IgD-negative memory B cell (primary cell): ENCODE measurements around the gene TCP11. TPM values are rescaled to one million over a fixed set of nuclear protein-coding genes. Genes with fewer than 3 reads are reported as not detected.

Experiments
- H3K27ac Mint-ChIP-seq, 3 donors: one replicate each; pipeline ENCODE4 v1.8.0; 2020 to 2022; ENCODE audit warnings: mild to moderate bottlenecking in 3 of 3, mixed read lengths in 3 of 3, moderate library complexity in 1 of 3
- H3K27me3 Mint-ChIP-seq: one replicate; pipeline ENCODE4 v1.8.0; 2021; ENCODE audit warnings: mixed read lengths
- H3K36me3 Mint-ChIP-seq: one replicate; pipeline ENCODE4 v1.8.0; 2020; ENCODE audit warnings: mild to moderate bottlenecking, mixed read lengths
- H3K4me1 Mint-ChIP-seq, 3 donors: one replicate each; pipeline ENCODE4 v1.8.0; 2020 to 2022; ENCODE audit warnings: mixed read lengths in 3 of 3, mild to moderate bottlenecking in 1 of 3
- H3K4me3 Mint-ChIP-seq, 4 donors: one replicate each; pipeline ENCODE4 v1.8.0; 2020 to 2022; ENCODE audit warnings: mild to moderate bottlenecking in 4 of 4, mixed read lengths in 4 of 4, moderate library complexity in 3 of 4
- H3K9me3 Mint-ChIP-seq, 3 donors: one replicate each; pipeline ENCODE4 v1.8.0; 2020 to 2021; ENCODE audit warnings: mixed read lengths in 3 of 3, mild to moderate bottlenecking in 1 of 3
- polyA plus RNA-seq: library from polyadenylated mRNA; unstranded; fragments of 300-500 nt; fragmentation: Illumina TruSeq; gene quantifications from one replicate; pipeline ENCODE4 v1.2.3, GENCODE V29; 2021

The TCP11 gene
- polyA plus RNA-seq, 1 donor from 2014 or later, result not detected

DNA sequence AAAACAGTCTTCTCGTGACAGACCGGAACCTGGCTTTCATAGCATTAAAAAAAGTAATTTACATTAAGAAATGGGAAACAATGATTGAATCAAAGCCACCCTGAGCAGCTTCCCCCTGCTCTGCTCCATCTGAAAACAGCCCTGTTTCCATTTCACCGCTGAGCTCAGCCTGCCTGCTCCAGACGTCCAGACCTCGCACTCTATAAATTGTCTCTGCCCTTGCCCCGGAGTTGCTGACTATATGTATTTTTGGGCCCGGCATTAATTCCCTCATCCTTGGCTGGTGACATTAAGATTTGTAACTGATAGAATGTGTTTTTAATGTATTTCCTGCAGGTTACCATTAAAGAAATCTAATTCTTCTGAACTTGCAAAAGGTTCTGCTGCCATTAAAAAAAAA lies 22.7 kb upstream of the TCP11 start:
- H3K27me3 Mint-ChIP-seq, result peaks cover 7% of the 10 kb centered on the region
- no peaks in the 10 kb centered on the region for H3K9me3 Mint-ChIP-seq
- H3K27ac Mint-ChIP-seq, result no peak overlapping the region
- no peaks in the 10 kb centered on the region for H3K4me1 Mint-ChIP-seq
- H3K4me3 Mint-ChIP-seq, result no peak overlapping the region
- no peaks in the 10 kb centered on the region for H3K36me3 Mint-ChIP-seq

DNA sequence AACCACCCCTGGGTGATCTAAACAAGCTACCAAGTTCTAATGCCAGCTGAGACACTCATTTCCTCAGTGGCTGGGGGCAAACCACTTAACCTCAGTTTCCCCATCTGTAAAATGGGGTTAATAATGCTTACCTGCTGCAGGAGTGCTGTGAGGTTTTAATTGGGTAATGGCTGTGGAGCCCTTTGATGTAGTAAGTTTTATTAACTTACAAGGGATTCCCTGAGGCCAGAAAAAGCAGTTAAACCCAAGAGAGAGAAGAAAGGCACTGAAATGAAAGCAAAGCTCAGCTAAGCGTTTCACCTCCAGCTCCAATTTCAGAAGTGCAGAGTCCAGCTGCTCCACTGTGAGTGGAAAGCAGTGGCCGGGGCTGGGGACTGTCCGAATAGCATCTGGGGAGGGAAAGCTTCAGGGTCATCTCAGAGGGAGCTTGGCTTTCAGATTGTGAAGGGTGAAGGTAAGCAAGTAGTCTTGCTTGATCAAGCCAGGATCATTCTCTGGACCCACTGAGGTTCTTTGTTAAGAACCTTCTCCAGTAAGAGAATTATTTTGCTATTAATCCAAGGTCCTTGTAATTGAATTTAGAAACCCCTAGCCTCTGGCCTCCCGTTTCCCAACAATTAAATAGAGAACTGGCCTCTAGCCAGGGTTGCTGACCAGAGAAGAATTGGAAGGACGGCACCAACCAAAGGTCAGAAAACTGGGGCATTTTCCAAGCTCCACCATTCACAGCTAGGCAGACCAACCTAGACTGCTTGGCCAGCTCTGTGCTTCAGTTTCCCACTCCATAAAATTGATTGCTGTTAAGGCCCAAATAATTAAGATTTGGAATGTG lies 20.9 kb upstream of the TCP11 start:
- Mint-ChIP-seq H3K9me3 (no peaks in the 10 kb centered on the region), H3K4me1 (no peaks in the 10 kb centered on the region), H3K36me3 (no peaks in the 10 kb centered on the region), H3K27me3 (peaks cover 7% of the 10 kb centered on the region), H3K27ac (no peak overlapping the region), H3K4me3 (peak overlapping the region in 1 of 4 donors; percentile 71)

DNA sequence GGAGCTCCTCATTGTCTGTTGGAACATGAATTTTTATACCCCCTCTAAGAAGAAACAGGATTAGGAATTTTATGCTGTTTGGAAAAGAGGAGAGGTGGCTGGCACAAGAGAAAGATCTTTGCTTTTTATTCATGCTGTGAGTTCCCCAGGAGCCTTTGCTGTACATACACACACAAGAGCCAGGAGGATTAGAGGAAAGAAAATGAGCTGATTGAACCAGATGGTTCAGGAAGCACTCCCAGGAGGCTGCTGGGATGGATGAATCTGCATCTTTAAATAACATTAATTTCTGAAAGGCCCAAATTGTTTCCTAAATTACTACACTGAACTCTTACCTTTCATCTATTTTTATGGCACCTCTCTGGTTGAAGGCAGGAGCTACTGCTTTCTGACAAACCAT lies 20.1 kb upstream of the TCP11 start:
- Mint-ChIP-seq H3K27me3 (peaks cover 7% of the 10 kb centered on the region), H3K27ac (no peak overlapping the region), H3K4me3 (no peak overlapping the region), H3K36me3 (no peaks in the 10 kb centered on the region), H3K4me1 (no peaks in the 10 kb centered on the region), H3K9me3 (no peaks in the 10 kb centered on the region)

DNA sequence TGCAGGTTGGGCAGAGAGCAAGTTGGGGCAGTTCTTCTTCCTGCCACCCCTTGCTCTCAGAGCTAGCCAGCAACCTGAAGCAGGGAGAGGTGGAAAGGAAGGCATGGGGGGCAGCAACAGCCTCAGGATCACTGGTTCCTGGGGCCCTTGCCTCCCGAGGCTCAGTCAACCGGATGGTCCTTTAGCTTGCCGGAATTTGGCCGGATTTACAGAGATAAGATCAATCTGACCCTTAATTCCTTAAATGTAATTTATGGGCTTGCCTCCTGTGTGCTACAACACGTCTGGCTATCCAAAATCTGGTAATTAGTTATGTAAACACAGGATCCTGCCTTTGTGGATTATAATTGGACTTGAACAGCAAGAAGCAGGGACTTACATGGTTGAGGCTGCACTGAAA lies 19.5 kb upstream of the TCP11 start:
- no peak overlapping the region for H3K27ac Mint-ChIP-seq

DNA sequence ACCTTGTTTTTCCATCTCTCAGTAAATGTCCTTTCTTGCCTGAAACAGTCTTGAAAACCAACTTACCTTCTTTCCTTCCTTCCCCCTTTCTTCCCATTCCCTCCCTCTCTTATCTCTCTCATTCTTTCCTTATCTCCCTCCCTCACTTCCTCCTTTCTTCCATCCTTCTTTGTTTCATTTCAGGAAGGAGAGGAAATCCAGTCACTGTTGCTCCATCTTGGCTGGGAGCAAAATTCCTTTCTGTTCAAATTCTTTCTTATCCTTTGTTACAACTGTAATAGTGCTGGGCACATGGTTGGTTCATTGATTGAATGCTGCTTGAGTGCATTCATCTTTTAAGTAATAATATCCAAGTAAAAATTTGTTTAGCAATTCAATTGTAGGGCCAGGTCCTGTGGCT lies 17.4 kb upstream of the TCP11 start:
- Mint-ChIP-seq H3K4me3 (no peak overlapping the region), H3K9me3 (no peaks in the 10 kb centered on the region), H3K4me1 (no peaks in the 10 kb centered on the region), H3K27ac (no peak overlapping the region), H3K36me3 (no peaks in the 10 kb centered on the region), H3K27me3 (peaks cover 3% of the 10 kb centered on the region)

More for the DNA sequence above, 19.5 kb upstream of the TCP11 start:
- no peaks in the 10 kb centered on the region for H3K36me3 Mint-ChIP-seq
- peaks cover 7% of the 10 kb centered on the region for H3K27me3 Mint-ChIP-seq
- H3K4me1 Mint-ChIP-seq, result no peaks in the 10 kb centered on the region
- H3K9me3 Mint-ChIP-seq, result no peaks in the 10 kb centered on the region
- H3K4me3 Mint-ChIP-seq, result no peak overlapping the region

DNA sequence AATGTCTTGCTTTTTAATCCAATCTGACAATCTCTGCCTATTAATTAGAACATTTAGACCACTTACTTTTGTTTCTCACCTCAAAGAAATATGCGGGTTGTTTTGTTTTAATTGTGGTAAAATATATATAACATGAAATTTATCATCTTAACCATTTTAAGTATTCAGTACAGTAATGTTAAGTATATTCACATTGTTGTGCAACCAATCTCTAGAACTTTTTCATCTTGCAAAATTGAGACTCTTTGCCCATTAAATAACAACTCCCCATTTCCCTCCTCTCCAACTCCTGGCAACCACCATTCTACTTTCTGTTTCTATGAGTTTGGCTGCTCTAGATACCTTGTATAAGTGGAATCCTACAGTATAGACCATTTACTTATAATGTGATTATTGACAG lies 13.8 kb upstream of the TCP11 start:
- H3K4me1 Mint-ChIP-seq, result no peaks in the 10 kb centered on the region
- no peaks in the 10 kb centered on the region for H3K9me3 Mint-ChIP-seq
- H3K27ac Mint-ChIP-seq, result no peak overlapping the region
- no peaks in the 10 kb centered on the region for H3K27me3 Mint-ChIP-seq
- no peaks in the 10 kb centered on the region for H3K36me3 Mint-ChIP-seq
- H3K4me3 Mint-ChIP-seq, result no peak overlapping the region

DNA sequence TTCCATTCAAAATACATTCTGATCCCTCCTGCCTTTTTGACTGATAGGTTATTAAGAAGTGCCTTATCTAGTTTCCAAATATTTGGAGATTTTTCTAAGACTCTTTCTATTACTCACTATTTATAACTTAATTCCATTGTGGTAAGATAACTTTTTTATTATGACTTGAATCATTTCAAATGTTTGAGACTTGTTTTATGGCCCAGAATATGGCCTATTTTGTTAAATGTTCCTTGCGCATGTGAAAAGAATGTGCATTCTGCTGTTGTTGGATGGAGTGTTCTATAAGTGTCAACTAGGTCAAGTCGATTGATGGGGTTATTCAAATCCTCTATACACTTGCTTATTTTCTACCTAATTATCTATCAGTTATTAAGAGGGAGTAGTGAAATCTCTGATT lies 13.1 kb upstream of the TCP11 start:
- H3K4me1 Mint-ChIP-seq, result no peaks in the 10 kb centered on the region
- no peak overlapping the region for H3K4me3 Mint-ChIP-seq
- H3K36me3 Mint-ChIP-seq, result no peaks in the 10 kb centered on the region
- H3K27me3 Mint-ChIP-seq, result peaks cover under 1% of the 10 kb centered on the region
- H3K9me3 Mint-ChIP-seq, result no peaks in the 10 kb centered on the region
- H3K27ac Mint-ChIP-seq, result no peak overlapping the region

DNA sequence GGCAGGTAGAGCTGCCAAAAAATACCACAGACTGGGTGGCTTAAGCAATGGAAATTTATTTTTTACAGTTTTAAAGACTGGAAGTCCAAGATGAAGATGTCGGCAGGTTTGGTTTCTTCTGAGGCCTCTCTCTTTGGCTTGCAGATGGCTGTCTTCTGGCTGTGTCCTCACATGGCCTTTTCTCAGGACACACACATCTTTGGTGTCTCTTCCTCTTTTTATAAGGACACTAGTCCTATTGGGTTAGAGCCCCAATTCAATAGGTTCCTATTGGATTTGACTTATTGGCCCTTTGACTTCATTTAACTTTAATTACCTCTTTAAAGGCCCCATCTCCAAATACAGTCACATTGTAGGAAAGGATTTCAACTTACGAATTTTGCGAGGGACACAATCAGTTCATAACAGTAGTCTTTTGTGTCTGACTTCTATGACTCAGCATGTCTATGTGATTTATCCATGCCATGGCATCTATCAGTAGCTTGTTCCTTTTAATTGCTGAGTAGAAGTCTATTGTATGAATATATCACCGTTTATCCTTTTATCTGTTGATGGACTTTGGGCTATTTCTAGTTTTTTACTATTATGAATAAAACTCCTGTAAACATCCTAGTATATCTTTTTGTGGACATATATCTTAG lies 11.0 kb upstream of the TCP11 start:
- Mint-ChIP-seq H3K36me3 (no peaks in the 10 kb centered on the region), H3K27me3 (peaks cover 4% of the 10 kb centered on the region), H3K4me1 (no peaks in the 10 kb centered on the region)

DNA sequence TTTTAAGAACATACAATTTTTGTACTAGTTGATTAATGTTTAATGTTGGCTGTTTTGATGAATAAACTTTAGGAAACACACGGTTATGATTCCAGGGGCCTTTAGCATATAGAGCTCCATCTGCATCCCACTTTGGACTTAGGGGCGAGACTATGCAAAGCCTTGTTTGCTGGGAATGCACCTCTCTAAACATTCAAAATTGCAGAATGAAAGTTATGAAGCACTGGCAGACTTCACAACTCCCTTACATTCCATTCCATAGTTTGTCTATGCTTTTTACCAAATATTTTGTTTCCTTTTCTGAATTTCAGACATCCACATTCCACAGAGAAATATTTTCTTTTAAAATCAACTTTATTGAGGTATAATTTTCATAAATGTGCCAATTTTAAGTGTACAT lies 10.3 kb upstream of the TCP11 start:
- Mint-ChIP-seq H3K4me3 (no peak overlapping the region), H3K27ac (no peak overlapping the region), H3K4me1 (no peaks in the 10 kb centered on the region), H3K36me3 (no peaks in the 10 kb centered on the region), H3K9me3 (no peaks in the 10 kb centered on the region), H3K27me3 (peaks cover 4% of the 10 kb centered on the region)

More for the DNA sequence above, 11.0 kb upstream of the TCP11 start:
- H3K27ac Mint-ChIP-seq, result peak overlapping the region in 1 of 3 donors; percentile 40
- no peak overlapping the region for H3K4me3 Mint-ChIP-seq
- H3K9me3 Mint-ChIP-seq, result no peaks in the 10 kb centered on the region

DNA sequence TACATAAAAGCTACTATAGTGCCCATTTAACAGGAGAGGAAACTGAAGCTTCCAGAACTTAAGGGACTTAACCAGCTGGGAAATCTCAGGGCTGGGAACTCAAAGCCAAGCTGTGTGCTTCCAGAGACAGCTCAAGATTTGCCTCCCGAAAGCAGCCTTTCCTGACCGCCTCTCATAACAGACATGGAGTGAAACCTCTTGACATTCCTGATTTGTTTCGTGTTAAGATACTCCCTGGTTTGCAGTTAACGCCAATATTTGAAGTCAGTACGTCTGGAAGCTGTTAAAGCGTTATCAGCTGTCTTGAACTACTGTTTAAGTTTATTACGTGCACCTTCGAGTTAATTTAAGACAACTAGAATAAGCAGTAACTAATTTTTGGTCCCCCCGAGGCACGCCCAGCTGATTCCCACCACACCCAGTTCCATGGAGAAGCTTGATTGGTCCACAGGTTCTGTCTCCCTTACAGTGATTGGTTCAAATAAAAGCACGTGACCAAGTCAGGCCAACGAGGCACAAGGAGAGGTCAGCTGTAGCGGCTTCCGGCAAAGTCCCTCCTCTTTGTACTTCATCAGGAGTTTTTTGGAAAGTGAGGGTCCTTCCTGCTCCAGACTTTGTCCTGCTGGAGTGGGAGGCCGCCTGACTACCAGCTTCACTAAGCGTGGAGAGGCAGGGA lies 8.9 kb upstream of the TCP11 start:
- H3K9me3 Mint-ChIP-seq, result no peaks in the 10 kb centered on the region
- H3K36me3 Mint-ChIP-seq, result no peaks in the 10 kb centered on the region
- no peak overlapping the region for H3K27ac Mint-ChIP-seq
- peaks cover 4% of the 10 kb centered on the region for H3K27me3 Mint-ChIP-seq
- H3K4me1 Mint-ChIP-seq, result no peaks in the 10 kb centered on the region
- H3K4me3 Mint-ChIP-seq, result no peak overlapping the region

DNA sequence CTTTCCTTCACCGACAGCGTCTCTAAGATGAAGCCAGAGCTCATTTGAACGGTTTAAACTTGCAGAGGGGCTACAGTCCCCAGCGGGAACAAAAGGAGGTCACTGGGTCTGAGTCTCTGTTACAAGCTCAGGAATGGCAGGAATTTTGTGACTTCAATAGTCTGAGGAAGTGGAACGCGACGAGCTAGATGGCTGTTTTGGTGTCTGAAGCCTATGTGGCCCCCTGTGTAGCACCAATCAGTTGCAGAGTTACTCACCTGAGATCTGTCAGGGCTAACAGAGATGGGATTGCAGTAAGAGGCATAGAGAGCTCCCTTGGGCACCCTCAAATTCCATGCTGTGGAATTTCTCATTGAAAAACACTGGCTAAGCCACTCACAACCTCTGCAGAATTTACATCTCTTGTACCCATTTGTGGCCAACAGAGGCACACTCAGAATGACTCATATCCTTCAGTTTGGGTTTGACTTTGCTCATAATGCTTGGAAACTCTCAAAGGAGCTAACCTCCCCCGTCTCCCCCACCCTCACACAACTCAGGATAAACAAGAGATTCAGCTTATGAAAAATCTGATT lies 7.1 kb upstream of the TCP11 start:
- Mint-ChIP-seq H3K27ac (no peak overlapping the region), H3K4me3 (no peak overlapping the region), H3K36me3 (no peaks in the 10 kb centered on the region), H3K27me3 (peaks cover 4% of the 10 kb centered on the region), H3K9me3 (no peaks in the 10 kb centered on the region), H3K4me1 (no peaks in the 10 kb centered on the region)

DNA sequence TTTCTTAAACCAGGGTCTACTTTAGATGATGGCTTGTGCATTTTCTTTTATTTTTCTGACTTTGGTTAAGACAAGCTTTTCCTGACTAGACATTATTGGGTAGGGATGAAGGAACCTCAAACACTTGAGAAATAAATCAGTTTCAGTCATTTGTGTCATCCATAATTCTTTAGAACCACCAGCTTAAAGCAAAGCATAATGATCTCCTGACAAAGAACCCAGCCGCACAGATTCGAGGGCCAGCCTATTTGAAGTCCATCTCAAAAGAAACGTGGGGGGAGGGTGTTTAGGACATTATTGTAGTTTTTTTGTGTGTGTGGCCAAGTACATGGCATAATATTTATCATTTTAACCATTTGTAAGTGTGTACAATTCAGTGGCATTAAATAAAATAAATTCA lies 6.3 kb upstream of the TCP11 start:
- H3K4me1 Mint-ChIP-seq, result no peaks in the 10 kb centered on the region
- no peaks in the 10 kb centered on the region for H3K36me3 Mint-ChIP-seq
- no peaks in the 10 kb centered on the region for H3K9me3 Mint-ChIP-seq
- H3K27me3 Mint-ChIP-seq, result peaks cover 4% of the 10 kb centered on the region
- H3K27ac Mint-ChIP-seq, result no peak overlapping the region
- H3K4me3 Mint-ChIP-seq, result no peak overlapping the region

DNA sequence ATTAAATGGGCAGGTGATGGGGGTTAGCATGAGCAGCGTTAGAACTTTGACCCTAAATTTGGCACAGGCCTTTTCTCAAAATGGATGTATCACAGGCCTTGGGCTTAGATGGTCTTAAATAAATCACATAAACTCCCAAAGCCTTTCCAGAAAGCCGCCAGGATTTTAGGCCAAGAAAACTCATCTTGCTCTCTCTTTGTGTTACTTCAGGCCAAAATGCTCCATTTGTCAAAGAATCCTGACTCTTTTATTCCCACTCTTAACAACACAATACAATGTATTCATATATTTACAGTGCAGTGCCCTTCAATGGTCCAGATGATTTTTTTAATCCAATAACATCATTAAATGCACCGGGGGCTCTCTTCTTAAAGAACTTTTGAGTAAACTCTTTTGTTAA lies 5.9 kb upstream of the TCP11 start:
- Mint-ChIP-seq H3K9me3 (no peaks in the 10 kb centered on the region), H3K27ac (no peak overlapping the region), H3K36me3 (no peaks in the 10 kb centered on the region), H3K4me1 (no peaks in the 10 kb centered on the region), H3K4me3 (no peak overlapping the region), H3K27me3 (peaks cover 4% of the 10 kb centered on the region)

DNA sequence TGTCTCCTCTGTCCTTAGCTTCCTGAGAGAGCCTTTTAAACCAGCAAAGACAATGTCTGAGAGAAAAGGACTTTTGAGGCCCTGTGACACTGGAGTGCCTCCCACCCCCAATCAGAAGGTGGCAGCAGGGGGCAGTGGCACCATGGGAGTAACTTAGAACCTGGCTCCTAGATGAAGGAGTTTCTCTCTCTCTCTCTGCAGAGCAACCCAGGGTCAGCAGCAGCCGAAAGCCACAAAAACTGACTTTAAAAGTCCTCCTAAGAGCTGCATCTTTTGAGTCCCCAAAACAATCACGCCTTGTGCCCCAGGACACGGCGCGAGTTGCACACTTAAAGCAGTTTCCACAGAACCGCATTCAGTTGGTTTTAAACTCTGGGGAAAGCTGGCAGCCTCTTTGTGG lies 5.3 kb upstream of the TCP11 start:
- H3K4me1 Mint-ChIP-seq, result peaks cover 0 to 2% (median 0%) of the 10 kb centered on the region in 3 donors
- no peaks in the 10 kb centered on the region for H3K36me3 Mint-ChIP-seq
- no peak overlapping the region for H3K4me3 Mint-ChIP-seq
- H3K27ac Mint-ChIP-seq, result no peak overlapping the region
- H3K27me3 Mint-ChIP-seq, result peaks cover 8% of the 10 kb centered on the region
- no peaks in the 10 kb centered on the region for H3K9me3 Mint-ChIP-seq

DNA sequence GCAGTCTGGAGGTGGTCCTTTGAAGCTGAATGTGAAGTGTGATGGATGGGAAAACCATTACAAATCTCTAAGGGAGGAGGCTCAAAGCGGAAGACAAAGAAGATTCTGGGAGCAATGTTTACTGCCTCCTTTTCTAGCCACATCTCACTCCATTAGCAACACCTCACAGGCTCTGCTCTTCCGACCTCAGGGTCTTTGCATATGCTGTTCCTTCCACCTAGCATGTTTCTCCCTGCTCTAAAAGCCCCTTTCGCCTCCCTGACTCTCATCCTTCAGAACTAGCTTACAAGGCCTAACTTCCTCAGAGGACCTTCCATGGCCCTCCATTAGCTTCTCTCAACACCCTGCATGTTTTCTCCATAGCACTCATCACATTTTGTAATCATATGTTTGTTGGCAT lies 4.6 kb upstream of the TCP11 start:
- Mint-ChIP-seq H3K36me3 (no peaks in the 10 kb centered on the region), H3K27me3 (peaks cover 10% of the 10 kb centered on the region), H3K27ac (peak overlapping the region in 1 of 3 donors; percentile 27), H3K4me3 (no peak overlapping the region), H3K9me3 (no peaks in the 10 kb centered on the region), H3K4me1 (peaks cover 0 to 2% (median under 1%) of the 10 kb centered on the region in 3 donors)
